Right lobe of liver (tissue), 6 donors: ENCODE results near the gene TMPRSS2. TPM values are rescaled to one million over a fixed set of nuclear protein-coding genes. Genes with fewer than 3 reads are reported as not detected.

Experiments
- ATAC-seq, 4 donors: fragments of 200-7000 bp; cut with Tn5 transposase; one replicate each; pipeline ENCODE4 v1.9.1; 2020; ENCODE audit warnings: mild to moderate bottlenecking in 4 of 4, moderate library complexity in 4 of 4
- DNase-seq, 3 donors: peaks; one replicate each; pipeline ENCODE4 v3.0.0-alpha.2; 2020
- H3K27ac ChIP-seq, 3 donors: fragments of 200-600 bp; one replicate each; pipeline ENCODE4 v1.8.0; 2022
- H3K27me3 ChIP-seq, 2 donors: fragments of 200-600 bp; one replicate each; pipeline ENCODE4 v1.8.0; 2022
- H3K36me3 ChIP-seq, 4 donors: fragments of 200-600 bp; sonication (generic) in 1 of 4; one replicate each; pipeline versions ENCODE4 v1.5.1 to v1.8.0; 2017 to 2022; ENCODE audit warnings: control low read depth in 1 of 4
- H3K4me1 ChIP-seq, 4 donors: fragments of 200-600 bp; sonication (generic) in 1 of 4; one replicate each; pipeline versions ENCODE4 v1.5.1 to v1.8.0; 2017 to 2022; ENCODE audit warnings: control low read depth in 1 of 4
- H3K4me3 ChIP-seq, 3 donors: fragments of 200-600 bp; one replicate each; pipeline ENCODE4 v1.8.0; 2022
- H3K9me3 ChIP-seq, 4 donors: fragments of 200-600 bp; sonication (generic) in 1 of 4; one replicate each; pipeline versions ENCODE4 v1.5.1 to v1.8.0; 2017 to 2022; ENCODE audit warnings: control low read depth in 1 of 4
- POLR2A ChIP-seq: fragments of 450-650 bp; IDR thresholded peaks from one replicate; pipeline ENCODE4 v1.6.1; 2017; ENCODE audit warnings: antibody characterized with exemption, mild to moderate bottlenecking
- WGBS: methylation state at CpG from one replicate; pipeline ENCODE4 v1.1.6; 2018; ENCODE audit warnings: low coverage, low lambda C conversion rate; ENCODE audit not compliant: insufficient coverage; ENCODE audit errors: missing lambda C conversion rate; 5-methylcytosine and 5-hydroxymethylcytosine counted together
- intact Hi-C, 2 donors: fragments of 100-400 bp; cut with DNase I; formaldehyde crosslinking; loops; one replicate each; pipeline versions ENCODE4 v1.11.2 to v1.14.1; 2022
- total RNA-seq, 6 experiments: library from RNA; depleted of rRNA in 2 of 6; stranded (reverse); fragments of >200 nt in 2 of 6; fragmentation: NEBNext Ultra II Directional in 3 of 6; extraction: Animal tissue kit (Norgen Biotek cat#: 25700) in 3 of 6; gene quantifications; one replicate each; pipeline versions ENCODE4 v1.1.0 to v1.2.4, GENCODE V29; 2016 to 2023
- TF ChIP-seq, protein P1 (sequence below), 4 donors: fragments of 200-600 bp in 3 of 4; fragments of 450-650 bp in 1 of 4; IDR thresholded peaks; one replicate each; pipeline versions ENCODE4 v1.5.1 to v1.8.0; 2016 to 2022; ENCODE audit warnings: antibody characterized with exemption in 4 of 4, mild to moderate bottlenecking in 2 of 4
- donor health status: DM: no; HTN: yes; CAD: no.
- donor health status: DM: no; HTN: no; CAD: no.
- donor health status: DM: no; HTN: no; CAD: no.
- donor health status: DM: no; HTN: yes; CAD: no.
- donor health status: DM: no; HTN: yes; CAD: no.

TMPRSS2 gene
- total RNA-seq, 6 experiments from 2014 or later, result 19.3 to 53.7 (median 20.8) TPM

DNA sequence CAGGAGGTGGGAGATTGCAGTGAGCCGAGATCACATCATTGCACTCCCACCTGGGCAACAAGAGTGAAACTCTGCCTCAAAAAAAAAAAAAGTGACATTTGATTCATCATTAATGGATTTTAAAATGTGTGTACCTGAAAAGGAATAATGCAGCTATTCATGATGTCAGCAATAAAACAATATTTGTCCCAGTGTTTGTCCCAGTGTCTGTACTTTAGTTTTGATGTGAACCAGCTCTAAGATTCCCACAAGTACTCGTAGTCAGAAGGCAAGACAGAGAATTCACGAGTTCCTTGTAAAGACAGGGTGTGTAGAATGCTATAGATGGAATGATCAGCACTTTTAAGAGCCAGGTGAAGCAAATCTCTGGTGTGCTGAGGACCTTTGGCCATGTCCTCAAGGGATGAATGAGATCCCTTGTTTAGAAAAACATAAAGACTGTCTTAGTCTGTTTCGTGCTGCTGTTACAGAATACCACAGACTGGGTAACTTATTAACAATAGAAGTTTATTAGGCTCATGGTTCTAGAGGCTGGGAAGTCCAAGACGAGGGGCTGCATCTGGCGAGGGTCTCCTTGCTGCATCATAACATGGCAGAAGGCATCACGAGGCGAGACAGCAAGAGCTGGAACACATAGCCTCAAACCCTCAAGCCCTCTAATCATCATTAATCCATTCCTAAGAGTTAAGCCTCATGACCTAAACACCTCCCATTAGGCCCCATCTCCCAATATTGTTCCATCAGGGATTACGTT lies 12.0 kb upstream of the TMPRSS2 start:
- H3K27ac ChIP-seq, result no peak overlapping the region
- no peak overlapping the region for H3K4me3 ChIP-seq
- intact Hi-C loops, result no loop called here
- no peaks in the 10 kb centered on the region for H3K9me3 ChIP-seq
- no peak for ATAC-seq
- TF ChIP-seq POLR2A, result no peak
- TF ChIP-seq, protein P1, sequence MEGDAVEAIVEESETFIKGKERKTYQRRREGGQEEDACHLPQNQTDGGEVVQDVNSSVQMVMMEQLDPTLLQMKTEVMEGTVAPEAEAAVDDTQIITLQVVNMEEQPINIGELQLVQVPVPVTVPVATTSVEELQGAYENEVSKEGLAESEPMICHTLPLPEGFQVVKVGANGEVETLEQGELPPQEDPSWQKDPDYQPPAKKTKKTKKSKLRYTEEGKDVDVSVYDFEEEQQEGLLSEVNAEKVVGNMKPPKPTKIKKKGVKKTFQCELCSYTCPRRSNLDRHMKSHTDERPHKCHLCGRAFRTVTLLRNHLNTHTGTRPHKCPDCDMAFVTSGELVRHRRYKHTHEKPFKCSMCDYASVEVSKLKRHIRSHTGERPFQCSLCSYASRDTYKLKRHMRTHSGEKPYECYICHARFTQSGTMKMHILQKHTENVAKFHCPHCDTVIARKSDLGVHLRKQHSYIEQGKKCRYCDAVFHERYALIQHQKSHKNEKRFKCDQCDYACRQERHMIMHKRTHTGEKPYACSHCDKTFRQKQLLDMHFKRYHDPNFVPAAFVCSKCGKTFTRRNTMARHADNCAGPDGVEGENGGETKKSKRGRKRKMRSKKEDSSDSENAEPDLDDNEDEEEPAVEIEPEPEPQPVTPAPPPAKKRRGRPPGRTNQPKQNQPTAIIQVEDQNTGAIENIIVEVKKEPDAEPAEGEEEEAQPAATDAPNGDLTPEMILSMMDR (IDR thresholded peaks at IDR 0.05), result no peak
- 82% methylated on average over 8 of the region's 9 CpGs for WGBS
- no peaks in the 10 kb centered on the region for H3K4me1 ChIP-seq
- no peaks in the 10 kb centered on the region for H3K27me3 ChIP-seq
- DNase-seq, result no peak
- H3K36me3 ChIP-seq, result no peaks in the 10 kb centered on the region

DNA sequence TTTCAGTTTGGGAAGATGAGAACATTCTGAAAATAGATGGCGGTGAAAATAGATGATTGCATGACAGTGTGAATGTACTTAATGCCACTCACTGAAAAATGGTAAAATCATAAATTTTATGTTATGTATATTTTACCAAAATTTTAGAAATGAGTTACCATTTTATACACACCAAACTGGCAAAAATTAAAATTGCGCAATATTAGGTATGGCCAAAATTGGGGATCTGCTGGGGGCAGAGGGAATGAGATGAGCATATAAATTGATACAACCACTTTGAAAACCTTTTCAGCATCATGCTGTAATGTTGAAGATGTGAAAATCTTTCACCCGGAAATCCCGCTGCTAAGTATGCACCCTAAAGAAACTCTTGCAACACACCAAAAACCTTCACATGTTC lies 10.8 kb upstream of the TMPRSS2 start:
- WGBS, result 96% methylated on average over 4 of the region's 4 CpGs
- no peaks in the 10 kb centered on the region for H3K9me3 ChIP-seq
- H3K4me3 ChIP-seq, result no peak overlapping the region
- ATAC-seq, result no peak
- intact Hi-C loops, result no loop called here
- H3K27ac ChIP-seq, result no peak overlapping the region
- H3K4me1 ChIP-seq, result no peaks in the 10 kb centered on the region
- DNase-seq, result no peak
- no peaks in the 10 kb centered on the region for H3K27me3 ChIP-seq
- TF ChIP-seq POLR2A, result no peak
- TF ChIP-seq, protein P1 (IDR thresholded peaks at IDR 0.05), result no peak
- H3K36me3 ChIP-seq, result no peaks in the 10 kb centered on the region

DNA sequence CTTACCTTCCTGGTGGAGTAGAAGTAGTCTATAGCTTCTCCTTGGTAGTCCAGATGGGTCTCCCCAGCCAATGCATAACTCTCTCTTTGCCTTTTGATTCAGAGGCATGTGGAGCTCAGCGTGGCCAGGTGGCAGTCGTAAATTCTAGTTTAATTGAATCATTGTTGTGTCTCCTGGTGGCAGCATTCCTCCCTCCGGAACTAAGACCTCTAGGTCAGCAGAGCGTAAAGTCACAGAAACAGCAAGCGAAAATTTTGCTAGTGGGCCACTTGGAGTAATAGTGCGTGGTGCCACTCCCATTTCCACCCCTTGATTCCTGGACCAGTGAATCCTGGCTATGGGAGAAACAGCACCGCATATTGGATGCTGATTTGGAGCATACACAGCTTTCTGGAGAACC lies 3.9 kb upstream of the TMPRSS2 start:
- no peaks in the 10 kb centered on the region for H3K9me3 ChIP-seq
- TF ChIP-seq, protein P1 (IDR thresholded peaks at IDR 0.05), result no peak
- TF ChIP-seq POLR2A, result no peak

DNA sequence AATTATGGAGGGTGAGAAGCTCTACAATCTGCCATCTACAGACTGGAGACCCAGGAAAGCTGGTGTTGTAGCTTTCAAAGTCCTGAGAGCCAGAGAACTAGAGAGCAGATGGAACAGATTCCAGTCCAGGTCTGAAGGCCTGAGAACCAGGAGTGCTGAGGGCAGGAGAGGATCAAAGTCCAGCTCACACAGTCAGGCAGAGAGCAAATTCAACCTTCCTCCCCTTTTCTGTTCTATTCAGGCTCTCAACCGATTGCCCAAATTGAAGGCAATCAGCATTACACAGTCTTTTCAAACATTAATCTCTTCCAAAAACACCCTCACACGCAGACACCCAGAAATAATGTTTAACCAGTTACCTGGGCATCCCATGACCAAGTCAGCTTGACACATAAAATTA lies 2.5 kb upstream of the TMPRSS2 start:
- Histone ChIP-seq H3K9me3 (no peaks in the 10 kb centered on the region), H3K27ac (peak overlapping the region; percentile 17 to 89 (median 88)), H3K4me3 (no peak overlapping the region), H3K4me1 (peaks cover 0 to 28% (median 11%) of the 10 kb centered on the region in 4 donors), H3K27me3 (no peaks in the 10 kb centered on the region), H3K36me3 (no peaks in the 10 kb centered on the region)
- peak in 2 of 3 donors; percentile 70 to 86 for DNase-seq
- intact Hi-C loops, result no loop called here
- peak; percentile 57 to 78 (median 64) for ATAC-seq
- WGBS, result 29% methylated on average over 2 of the region's 2 CpGs
- TF ChIP-seq, protein P1 (IDR thresholded peaks at IDR 0.05), result no peak
- peak; percentile 36 for TF ChIP-seq POLR2A

More for the DNA sequence above, 3.9 kb upstream of the TMPRSS2 start:
- DNase-seq (no peak), ATAC-seq (no peak)
- Histone ChIP-seq H3K4me3 (no peak overlapping the region), H3K27ac (no peak overlapping the region), H3K36me3 (no peaks in the 10 kb centered on the region), H3K27me3 (no peaks in the 10 kb centered on the region), H3K4me1 (peaks cover 0 to 23% (median 7%) of the 10 kb centered on the region in 4 donors)
- 81% methylated on average over 6 of the region's 7 CpGs for WGBS
- intact Hi-C loops, result no loop called here
